IPS-15b (cell line): ENCODE results near the gene ZFP69B.

Experiments
- H3K27me3 ChIP-seq: one replicate; pipeline ENCODE4 v1.6.1; 2013; ENCODE audit warnings: low read length; ENCODE audit not compliant: control insufficient read depth, insufficient read depth
- H3K36me3 ChIP-seq: one replicate; pipeline ENCODE4 v1.6.1; 2013; ENCODE audit warnings: low read length; ENCODE audit not compliant: control insufficient read depth, insufficient read depth
- H3K4me1 ChIP-seq: one replicate; pipeline ENCODE4 v1.6.1; 2013; ENCODE audit warnings: mild to moderate bottlenecking, low read length; ENCODE audit not compliant: control insufficient read depth, insufficient read depth
- H3K4me3 ChIP-seq: one replicate; pipeline ENCODE4 v1.5.1; 2013; ENCODE audit warnings: low read depth, low read length
- H3K9ac ChIP-seq: one replicate; pipeline ENCODE4 v1.6.1; 2013; ENCODE audit warnings: low read depth, mild to moderate bottlenecking, low read length
- H3K9me3 ChIP-seq: one replicate; pipeline ENCODE4 v1.6.1; 2013; ENCODE audit warnings: mild to moderate bottlenecking, low read length; ENCODE audit not compliant: control insufficient read depth, insufficient read depth

Gene ZFP69B

GRCh38 chr1:40450495-40451237, 390 bp downstream of the ZFP69B start:
- H3K36me3 ChIP-seq: no peaks in the 10 kb centered on the region
- H3K4me3 ChIP-seq: peak overlapping the region; percentile 69
- no peaks in the 10 kb centered on the region for H3K4me1 ChIP-seq
- peak overlapping the region; percentile 38 for H3K9ac ChIP-seq
- H3K27me3 ChIP-seq: no peaks in the 10 kb centered on the region
- H3K9me3 ChIP-seq: peaks cover under 1% of the 10 kb centered on the region

- Histone ChIP-seq H3K4me3 (peak overlapping the region; percentile 69), H3K27me3 (no peaks in the 10 kb centered on the region), H3K9me3 (no peaks in the 10 kb centered on the region), H3K4me1 (no peaks in the 10 kb centered on the region), H3K36me3 (no peaks in the 10 kb centered on the region), H3K9ac (no peak overlapping the region)
These were observed 936 bp downstream of the ZFP69B start for GRCh38 chr1:40451238-40451585.

DNA sequence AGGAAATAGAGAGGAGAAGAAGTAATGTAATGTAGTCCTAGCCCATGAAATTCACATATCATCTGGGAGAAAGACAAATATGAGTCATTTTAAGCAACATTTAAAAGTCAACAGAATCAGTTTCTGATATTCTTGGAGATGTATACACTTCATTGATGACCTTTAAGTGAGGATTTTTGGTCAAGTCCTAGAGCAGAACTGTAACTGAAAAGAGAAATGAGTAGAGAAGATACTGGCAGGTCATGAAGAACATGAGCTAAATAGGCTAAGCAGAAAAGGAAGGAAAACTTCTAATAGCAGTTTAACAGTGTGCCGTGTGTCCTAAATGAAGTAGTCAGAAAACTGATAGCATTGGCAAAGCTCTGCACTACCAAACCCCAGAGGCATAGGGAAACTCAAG, 4.6 kb downstream of the ZFP69B start:
- no peaks in the 10 kb centered on the region for H3K27me3 ChIP-seq
- H3K4me1 ChIP-seq: no peaks in the 10 kb centered on the region
- peaks cover 6% of the 10 kb centered on the region for H3K36me3 ChIP-seq
- no peak overlapping the region for H3K9ac ChIP-seq
- H3K9me3 ChIP-seq: peaks cover 12% of the 10 kb centered on the region
- H3K4me3 ChIP-seq: no peak overlapping the region

- no peaks in the 10 kb centered on the region for H3K27me3 ChIP-seq
- H3K9ac ChIP-seq: no peak overlapping the region
- H3K36me3 ChIP-seq: peaks cover 22% of the 10 kb centered on the region
- no peaks in the 10 kb centered on the region for H3K4me1 ChIP-seq
- H3K9me3 ChIP-seq: peaks cover 50% of the 10 kb centered on the region
- H3K4me3 ChIP-seq: no peak overlapping the region
These were observed 12.8 kb downstream of the ZFP69B start for GRCh38 chr1:40462956-40463590.

DNA sequence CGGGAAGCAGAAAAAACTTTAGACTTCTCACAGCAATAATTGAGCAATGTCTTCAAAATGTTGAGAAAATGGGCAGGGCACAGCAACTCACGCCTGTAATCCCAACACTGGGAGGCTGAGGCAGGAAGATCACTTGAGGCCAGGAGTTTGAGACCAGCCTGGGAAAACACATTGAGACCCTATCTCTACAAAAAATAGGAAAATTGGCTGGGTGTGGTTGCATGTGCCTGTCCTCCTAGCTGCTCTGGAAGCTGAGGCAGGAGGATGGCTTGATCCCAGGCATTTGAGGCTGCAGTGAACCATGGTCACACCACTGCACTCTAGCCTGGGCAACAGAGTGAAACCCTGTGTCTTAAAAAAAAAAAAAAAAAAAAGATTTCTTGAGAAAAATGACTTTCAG, 19.1 kb downstream of the ZFP69B start:
- Histone ChIP-seq H3K9ac (no peak overlapping the region), H3K36me3 (peaks cover 4% of the 10 kb centered on the region), H3K4me1 (no peaks in the 10 kb centered on the region), H3K4me3 (no peak overlapping the region), H3K27me3 (no peaks in the 10 kb centered on the region), H3K9me3 (peaks cover 18% of the 10 kb centered on the region)

DNA sequence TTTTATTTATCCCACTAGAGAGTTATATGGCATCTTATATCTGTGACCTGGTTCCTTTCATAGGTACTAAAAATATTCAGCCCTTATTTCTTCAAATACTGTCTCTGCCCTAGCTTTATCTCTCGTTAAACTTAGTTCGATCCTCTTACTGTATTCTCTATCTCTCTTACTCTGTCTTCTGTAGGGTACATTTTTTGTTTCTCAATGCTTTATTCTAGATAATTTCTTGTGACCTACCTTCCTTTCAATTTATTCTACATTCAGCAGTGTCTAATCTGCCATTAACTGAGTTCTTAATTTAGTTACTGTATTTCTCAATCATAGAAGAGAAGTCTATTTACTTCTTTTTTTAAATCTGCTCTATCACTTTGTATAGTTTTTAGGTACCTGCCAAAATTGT, 25.0 kb downstream of the ZFP69B start:
- peaks cover 6% of the 10 kb centered on the region for H3K27me3 ChIP-seq
- H3K4me3 ChIP-seq: no peak overlapping the region
- H3K9me3 ChIP-seq: no peaks in the 10 kb centered on the region
- no peaks in the 10 kb centered on the region for H3K36me3 ChIP-seq
- no peaks in the 10 kb centered on the region for H3K4me1 ChIP-seq
- no peak overlapping the region for H3K9ac ChIP-seq

DNA sequence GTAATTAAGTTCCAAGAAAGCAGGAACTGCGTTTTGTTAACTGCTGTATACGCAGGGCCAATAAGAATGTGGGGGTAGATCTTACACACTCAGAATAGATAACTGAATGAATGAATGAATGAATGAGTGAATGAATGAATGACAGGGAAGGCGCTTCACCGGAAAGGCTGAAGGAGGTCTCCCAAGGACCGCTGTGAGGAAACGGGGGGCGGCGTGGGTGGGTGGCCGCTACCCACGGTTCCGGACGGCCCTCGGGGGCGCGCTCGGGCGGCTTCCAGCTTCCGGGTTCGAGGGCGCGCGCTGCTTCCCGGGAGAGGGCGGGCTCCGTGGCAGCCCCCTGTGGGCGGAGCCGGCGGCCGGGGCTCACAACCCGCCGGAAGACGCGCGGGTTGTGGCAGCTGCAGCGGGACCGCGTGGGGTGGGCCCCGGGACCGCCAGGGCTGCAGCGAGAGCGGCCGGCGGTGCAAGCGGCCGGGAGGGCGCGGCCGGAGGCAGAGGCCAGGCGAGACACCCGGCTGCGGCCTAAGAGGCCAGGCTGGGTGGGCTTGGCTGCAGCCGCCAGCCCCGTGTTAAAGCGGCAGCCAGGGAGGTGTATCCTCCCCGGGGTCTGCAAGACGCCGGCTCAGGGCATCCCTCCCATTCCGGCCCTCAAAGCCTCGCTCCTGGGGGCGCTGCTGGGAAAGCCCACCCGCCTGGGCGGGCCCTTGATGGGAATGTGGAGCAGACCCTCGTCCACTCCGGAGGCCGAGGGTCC, 26.8 kb downstream of the ZFP69B start, which contains the start of gene ZFP69:
TSS of gene ZFP69 (plus strand) at position 367 of the 754 bp plus-strand sequence. CDS start 2,072 bp downstream, outside the sequence.
- peaks cover 6% of the 10 kb centered on the region for H3K27me3 ChIP-seq
- H3K4me3 ChIP-seq: peak within 1 kb of the TSS; percentile 70
- no peak within 1 kb of the TSS for H3K9ac ChIP-seq
- no peaks in the 10 kb centered on the region for H3K36me3 ChIP-seq
- H3K4me1 ChIP-seq: no peaks in the 10 kb centered on the region
- H3K9me3 ChIP-seq: no peaks in the 10 kb centered on the region

DNA sequence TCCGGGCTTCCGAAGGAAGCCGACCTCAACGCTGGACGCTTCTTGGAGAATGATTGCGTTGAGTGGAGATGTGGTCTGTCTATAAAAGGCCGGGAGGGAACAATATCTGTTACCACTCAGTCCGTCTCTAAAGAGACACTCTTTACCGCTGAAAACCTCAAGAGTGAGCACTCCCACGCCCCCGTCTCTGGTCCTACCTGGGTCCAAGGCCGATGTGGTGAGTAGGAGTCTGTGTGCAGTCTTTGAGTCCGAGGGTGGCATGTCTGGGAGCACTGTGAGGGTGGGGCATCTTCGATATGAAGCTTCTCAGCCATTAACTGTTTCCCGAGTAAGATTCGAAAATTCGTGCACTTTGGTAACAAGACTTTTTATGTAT, 27.4 kb downstream of the ZFP69B start:
- no peaks in the 10 kb centered on the region for H3K9me3 ChIP-seq
- no peaks in the 10 kb centered on the region for H3K4me1 ChIP-seq
- H3K4me3 ChIP-seq: peak overlapping the region; percentile 70
- peaks cover 6% of the 10 kb centered on the region for H3K27me3 ChIP-seq
- H3K36me3 ChIP-seq: no peaks in the 10 kb centered on the region
- no peak overlapping the region for H3K9ac ChIP-seq

DNA sequence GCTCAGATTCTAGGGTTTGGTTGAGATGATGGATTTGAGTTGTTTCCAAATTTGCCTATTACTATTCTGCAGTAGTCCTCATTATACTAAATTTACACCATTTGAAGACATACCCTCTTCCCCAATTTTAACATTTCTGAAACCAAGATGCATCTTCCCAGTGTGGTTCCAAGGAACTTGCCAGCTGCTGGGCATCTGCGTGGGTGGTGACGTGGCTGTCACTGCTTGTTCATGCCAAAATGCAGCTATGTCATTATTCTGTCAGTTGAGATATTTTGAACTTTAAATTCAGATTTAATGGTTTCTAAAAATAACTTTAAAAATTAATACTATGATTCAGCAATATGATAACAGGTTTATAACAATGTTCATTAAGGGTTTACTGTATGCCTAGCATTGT, 28.0 kb downstream of the ZFP69B start:
- H3K9ac ChIP-seq: no peak overlapping the region
- no peaks in the 10 kb centered on the region for H3K36me3 ChIP-seq
- H3K9me3 ChIP-seq: no peaks in the 10 kb centered on the region
- H3K4me1 ChIP-seq: no peaks in the 10 kb centered on the region
- H3K27me3 ChIP-seq: peaks cover 6% of the 10 kb centered on the region
- H3K4me3 ChIP-seq: peak overlapping the region; percentile 70

- Histone ChIP-seq H3K4me3 (no peak overlapping the region), H3K9ac (no peak overlapping the region), H3K36me3 (no peaks in the 10 kb centered on the region), H3K4me1 (no peaks in the 10 kb centered on the region), H3K27me3 (peaks cover 6% of the 10 kb centered on the region), H3K9me3 (no peaks in the 10 kb centered on the region)
These were observed 28.9 kb downstream of the ZFP69B start for GRCh38 chr1:40479156-40479555.

GRCh38 chr1:40495315-40495903, 45.1 kb downstream of the ZFP69B start:
- no peaks in the 10 kb centered on the region for H3K4me1 ChIP-seq
- no peaks in the 10 kb centered on the region for H3K27me3 ChIP-seq
- peaks cover 4% of the 10 kb centered on the region for H3K9me3 ChIP-seq
- no peaks in the 10 kb centered on the region for H3K36me3 ChIP-seq
- H3K9ac ChIP-seq: no peak overlapping the region
- H3K4me3 ChIP-seq: no peak overlapping the region
